WTC11 (cell line): ENCODE results near the gene ESAM. TPM values are rescaled to one million over a fixed set of nuclear protein-coding genes. Genes with fewer than 3 reads are reported as not detected.
A peak's percentile ranks its signal among the peaks of the same experiment; 100 is the strongest.

Source experiments
- ATAC-seq: fragments of 200-7000 bp; cut with Tn5 transposase; 2 replicates; pipeline ENCODE4 v1.10.0; 2021; ENCODE audit warnings: mild to moderate bottlenecking, moderate library complexity
- CTCF ChIA-PET: fragments of 300-600 bp; sonication (Branson Sonifier 250); formaldehyde crosslinking; loops from one replicate; lab custom pipeline; 2021; ENCODE audit warnings: antibody characterized with exemption; lab: Charles Lee
- POLR2A ChIA-PET: fragments of 350-600 bp; sonication (Branson Sonifier 250); formaldehyde crosslinking; loops from one replicate; lab custom pipeline; 2021; ENCODE audit warnings: antibody characterized with exemption; lab: Charles Lee
- DNase-seq: peaks from one replicate; pipeline ENCODE4 v3.0.0; 2021; ENCODE audit warnings: low spot score
- H3K27ac Mint-ChIP-seq: 2 replicates; pipeline ENCODE4 v1.8.0; 2021; ENCODE audit warnings: mixed read lengths
- H3K27me3 Mint-ChIP-seq: 2 replicates; pipeline ENCODE4 v1.8.0; 2021; ENCODE audit warnings: low read depth, mild to moderate bottlenecking, moderate library complexity, mixed read lengths
- H3K36me3 Mint-ChIP-seq: 2 replicates; pipeline ENCODE4 v1.8.0; 2021; ENCODE audit warnings: mixed read lengths
- H3K4me1 Mint-ChIP-seq: 2 replicates; pipeline ENCODE4 v1.8.0; 2022; ENCODE audit warnings: mixed read lengths
- H3K4me3 Mint-ChIP-seq: 2 replicates; pipeline ENCODE4 v1.8.0; 2021; ENCODE audit warnings: mild to moderate bottlenecking, moderate library complexity, mixed read lengths
- H3K9me3 Mint-ChIP-seq: 2 replicates; pipeline ENCODE4 v1.8.0; 2021; ENCODE audit warnings: mixed read lengths
- CREB1 ChIP-seq: sonication (generic); formaldehyde crosslinking; IDR thresholded peaks from 2 replicates; pipeline ENCODE4 v1.8.0; 2023; ENCODE audit warnings: mild to moderate bottlenecking, missing genetic modification reagents
- ESRRA ChIP-seq: sonication (generic); formaldehyde crosslinking; IDR thresholded peaks from 2 replicates; pipeline ENCODE4 v1.8.1; 2022; ENCODE audit warnings: mild to moderate bottlenecking, missing genetic modification reagents, borderline replicate concordance
- FOXJ3 ChIP-seq: sonication (generic); formaldehyde crosslinking; IDR thresholded peaks from 2 replicates; pipeline ENCODE4 v1.9.0; 2021; ENCODE audit warnings: missing genetic modification reagents, mild to moderate bottlenecking, borderline replicate concordance
- FOXP1 ChIP-seq: sonication (generic); formaldehyde crosslinking; IDR thresholded peaks from 2 replicates; pipeline ENCODE4 v1.8.0; 2022; ENCODE audit warnings: missing genetic modification reagents, mild to moderate bottlenecking, moderate library complexity, borderline replicate concordance
- GRHL2 ChIP-seq: fragments of 250-450 bp; sonication (Bioruptor Pico); IDR thresholded peaks from 2 replicates; pipeline ENCODE4 v1.8.0; 2022; ENCODE audit warnings: mild to moderate bottlenecking, moderate library complexity; ENCODE audit not compliant: insufficient replicate concordance, severe bottlenecking
- GTF2I ChIP-seq: fragments of 250-450 bp; sonication (Bioruptor Pico); conservative IDR thresholded peaks from 2 replicates; pipeline ENCODE4 v1.4.0; 2021; ENCODE audit warnings: mild to moderate bottlenecking
- HMGA2 ChIP-seq: fragments of 250-450 bp; sonication (Bioruptor Pico); IDR thresholded peaks from 2 replicates; pipeline ENCODE4 v1.4.0; 2021; ENCODE audit warnings: mild to moderate bottlenecking, moderate library complexity
- JUN ChIP-seq: sonication (generic); formaldehyde crosslinking; IDR thresholded peaks from 2 replicates; pipeline ENCODE4 v1.8.0; 2023; ENCODE audit warnings: mild to moderate bottlenecking, missing genetic modification reagents
- MXD4 ChIP-seq: fragments of 250-450 bp; sonication (Bioruptor Pico); IDR thresholded peaks from 2 replicates; pipeline ENCODE4 v1.8.0; 2021; ENCODE audit warnings: mild to moderate bottlenecking, moderate library complexity, borderline replicate concordance
- NR3C1 ChIP-seq: sonication (generic); formaldehyde crosslinking; conservative IDR thresholded peaks from 2 replicates; pipeline ENCODE4 v1.8.1; 2023; ENCODE audit warnings: low read depth, mild to moderate bottlenecking, missing genetic modification reagents
- RORB ChIP-seq: fragments of 250-450 bp; sonication (Bioruptor Pico); IDR thresholded peaks from 2 replicates; pipeline ENCODE4 v1.9.0; 2021; ENCODE audit warnings: mild to moderate bottlenecking
- ZNF138 ChIP-seq: sonication (generic); formaldehyde crosslinking; conservative IDR thresholded peaks from 2 replicates; pipeline ENCODE4 v1.8.1; 2022; ENCODE audit warnings: mild to moderate bottlenecking, moderate library complexity, missing genetic modification reagents
- ZNF317 ChIP-seq: sonication (generic); formaldehyde crosslinking; IDR thresholded peaks from 2 replicates; pipeline ENCODE4 v1.8.1; 2023; ENCODE audit warnings: low read depth, mild to moderate bottlenecking, moderate library complexity, missing genetic modification reagents, borderline replicate concordance
- ZNF671 ChIP-seq: fragments of 250-450 bp; sonication (Bioruptor Pico); IDR thresholded peaks from 2 replicates; pipeline ENCODE4 v1.8.0; 2021; ENCODE audit warnings: mild to moderate bottlenecking
- total RNA-seq: library from RNA; stranded (reverse); gene quantifications from 3 replicates; pipeline ENCODE4 v1.2.3, GENCODE V29; 2021
- TF ChIP-seq, protein P1 (sequence below): fragments of 250-450 bp; sonication (Bioruptor Pico); IDR thresholded peaks from 2 replicates; pipeline ENCODE4 v1.9.0; 2021; ENCODE audit warnings: mild to moderate bottlenecking, borderline replicate concordance
- TF ChIP-seq, protein P2 (sequence below): sonication (generic); formaldehyde crosslinking; IDR thresholded peaks from 2 replicates; pipeline ENCODE4 v1.8.1; 2022; ENCODE audit warnings: mild to moderate bottlenecking, missing genetic modification reagents, moderate library complexity, borderline replicate concordance
- TF ChIP-seq, protein P3 (sequence below): sonication (generic); formaldehyde crosslinking; IDR thresholded peaks from 2 replicates; pipeline ENCODE4 v1.8.0; 2023; ENCODE audit warnings: missing genetic modification reagents, mild to moderate bottlenecking, borderline replicate concordance
- TF ChIP-seq, protein P4 (sequence below): sonication (generic); formaldehyde crosslinking; IDR thresholded peaks from 2 replicates; pipeline ENCODE4 v1.8.1; 2023; ENCODE audit warnings: mild to moderate bottlenecking, moderate library complexity, missing genetic modification reagents
- TF ChIP-seq, protein P5 (sequence below): sonication (generic); formaldehyde crosslinking; IDR thresholded peaks from 2 replicates; pipeline ENCODE4 v1.8.1; 2022; ENCODE audit warnings: low read depth, mild to moderate bottlenecking, moderate library complexity, missing genetic modification reagents, borderline replicate concordance
- TF ChIP-seq, protein P6 (sequence below): sonication (generic); formaldehyde crosslinking; IDR thresholded peaks from 2 replicates; pipeline ENCODE4 v1.8.1; 2022; ENCODE audit warnings: missing genetic modification reagents, borderline replicate concordance

The ESAM gene
- total RNA-seq, 1 experiment from 2014 or later = 0.48 TPM

DNA sequence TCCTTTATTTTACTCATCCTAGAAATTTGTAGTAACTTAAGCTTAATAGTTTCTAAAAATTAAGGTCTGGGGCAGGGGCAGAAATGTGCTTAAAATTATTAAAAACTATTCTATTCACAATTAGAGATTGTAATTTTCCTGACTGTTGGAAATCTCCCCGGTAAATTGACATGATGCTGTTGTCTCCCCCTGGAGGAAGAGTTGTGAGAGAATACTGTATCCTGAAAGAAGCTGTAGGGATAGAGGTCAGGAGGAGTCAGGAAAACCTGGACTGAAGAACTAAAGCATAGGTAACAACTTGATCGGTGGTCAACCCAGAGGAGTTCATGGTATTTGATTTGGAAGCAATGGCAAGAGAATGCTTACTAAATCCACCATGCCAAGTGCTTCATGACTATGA is 16.2 kb upstream of the ESAM start (continued):
- TF ChIP-seq, protein P1, sequence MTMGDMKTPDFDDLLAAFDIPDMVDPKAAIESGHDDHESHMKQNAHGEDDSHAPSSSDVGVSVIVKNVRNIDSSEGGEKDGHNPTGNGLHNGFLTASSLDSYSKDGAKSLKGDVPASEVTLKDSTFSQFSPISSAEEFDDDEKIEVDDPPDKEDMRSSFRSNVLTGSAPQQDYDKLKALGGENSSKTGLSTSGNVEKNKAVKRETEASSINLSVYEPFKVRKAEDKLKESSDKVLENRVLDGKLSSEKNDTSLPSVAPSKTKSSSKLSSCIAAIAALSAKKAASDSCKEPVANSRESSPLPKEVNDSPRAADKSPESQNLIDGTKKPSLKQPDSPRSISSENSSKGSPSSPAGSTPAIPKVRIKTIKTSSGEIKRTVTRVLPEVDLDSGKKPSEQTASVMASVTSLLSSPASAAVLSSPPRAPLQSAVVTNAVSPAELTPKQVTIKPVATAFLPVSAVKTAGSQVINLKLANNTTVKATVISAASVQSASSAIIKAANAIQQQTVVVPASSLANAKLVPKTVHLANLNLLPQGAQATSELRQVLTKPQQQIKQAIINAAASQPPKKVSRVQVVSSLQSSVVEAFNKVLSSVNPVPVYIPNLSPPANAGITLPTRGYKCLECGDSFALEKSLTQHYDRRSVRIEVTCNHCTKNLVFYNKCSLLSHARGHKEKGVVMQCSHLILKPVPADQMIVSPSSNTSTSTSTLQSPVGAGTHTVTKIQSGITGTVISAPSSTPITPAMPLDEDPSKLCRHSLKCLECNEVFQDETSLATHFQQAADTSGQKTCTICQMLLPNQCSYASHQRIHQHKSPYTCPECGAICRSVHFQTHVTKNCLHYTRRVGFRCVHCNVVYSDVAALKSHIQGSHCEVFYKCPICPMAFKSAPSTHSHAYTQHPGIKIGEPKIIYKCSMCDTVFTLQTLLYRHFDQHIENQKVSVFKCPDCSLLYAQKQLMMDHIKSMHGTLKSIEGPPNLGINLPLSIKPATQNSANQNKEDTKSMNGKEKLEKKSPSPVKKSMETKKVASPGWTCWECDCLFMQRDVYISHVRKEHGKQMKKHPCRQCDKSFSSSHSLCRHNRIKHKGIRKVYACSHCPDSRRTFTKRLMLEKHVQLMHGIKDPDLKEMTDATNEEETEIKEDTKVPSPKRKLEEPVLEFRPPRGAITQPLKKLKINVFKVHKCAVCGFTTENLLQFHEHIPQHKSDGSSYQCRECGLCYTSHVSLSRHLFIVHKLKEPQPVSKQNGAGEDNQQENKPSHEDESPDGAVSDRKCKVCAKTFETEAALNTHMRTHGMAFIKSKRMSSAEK (CRISPR knock-in tag) = no peak
- TF ChIP-seq FOXJ3 (no peak), FOXP1 (CRISPR knock-in tag) (no peak), CREB1 (CRISPR knock-in tag) (no peak), RORB (no peak)
- TF ChIP-seq, protein P2, sequence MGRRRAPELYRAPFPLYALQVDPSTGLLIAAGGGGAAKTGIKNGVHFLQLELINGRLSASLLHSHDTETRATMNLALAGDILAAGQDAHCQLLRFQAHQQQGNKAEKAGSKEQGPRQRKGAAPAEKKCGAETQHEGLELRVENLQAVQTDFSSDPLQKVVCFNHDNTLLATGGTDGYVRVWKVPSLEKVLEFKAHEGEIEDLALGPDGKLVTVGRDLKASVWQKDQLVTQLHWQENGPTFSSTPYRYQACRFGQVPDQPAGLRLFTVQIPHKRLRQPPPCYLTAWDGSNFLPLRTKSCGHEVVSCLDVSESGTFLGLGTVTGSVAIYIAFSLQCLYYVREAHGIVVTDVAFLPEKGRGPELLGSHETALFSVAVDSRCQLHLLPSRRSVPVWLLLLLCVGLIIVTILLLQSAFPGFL (CRISPR knock-in tag) = no peak
- TF ChIP-seq, protein P3, sequence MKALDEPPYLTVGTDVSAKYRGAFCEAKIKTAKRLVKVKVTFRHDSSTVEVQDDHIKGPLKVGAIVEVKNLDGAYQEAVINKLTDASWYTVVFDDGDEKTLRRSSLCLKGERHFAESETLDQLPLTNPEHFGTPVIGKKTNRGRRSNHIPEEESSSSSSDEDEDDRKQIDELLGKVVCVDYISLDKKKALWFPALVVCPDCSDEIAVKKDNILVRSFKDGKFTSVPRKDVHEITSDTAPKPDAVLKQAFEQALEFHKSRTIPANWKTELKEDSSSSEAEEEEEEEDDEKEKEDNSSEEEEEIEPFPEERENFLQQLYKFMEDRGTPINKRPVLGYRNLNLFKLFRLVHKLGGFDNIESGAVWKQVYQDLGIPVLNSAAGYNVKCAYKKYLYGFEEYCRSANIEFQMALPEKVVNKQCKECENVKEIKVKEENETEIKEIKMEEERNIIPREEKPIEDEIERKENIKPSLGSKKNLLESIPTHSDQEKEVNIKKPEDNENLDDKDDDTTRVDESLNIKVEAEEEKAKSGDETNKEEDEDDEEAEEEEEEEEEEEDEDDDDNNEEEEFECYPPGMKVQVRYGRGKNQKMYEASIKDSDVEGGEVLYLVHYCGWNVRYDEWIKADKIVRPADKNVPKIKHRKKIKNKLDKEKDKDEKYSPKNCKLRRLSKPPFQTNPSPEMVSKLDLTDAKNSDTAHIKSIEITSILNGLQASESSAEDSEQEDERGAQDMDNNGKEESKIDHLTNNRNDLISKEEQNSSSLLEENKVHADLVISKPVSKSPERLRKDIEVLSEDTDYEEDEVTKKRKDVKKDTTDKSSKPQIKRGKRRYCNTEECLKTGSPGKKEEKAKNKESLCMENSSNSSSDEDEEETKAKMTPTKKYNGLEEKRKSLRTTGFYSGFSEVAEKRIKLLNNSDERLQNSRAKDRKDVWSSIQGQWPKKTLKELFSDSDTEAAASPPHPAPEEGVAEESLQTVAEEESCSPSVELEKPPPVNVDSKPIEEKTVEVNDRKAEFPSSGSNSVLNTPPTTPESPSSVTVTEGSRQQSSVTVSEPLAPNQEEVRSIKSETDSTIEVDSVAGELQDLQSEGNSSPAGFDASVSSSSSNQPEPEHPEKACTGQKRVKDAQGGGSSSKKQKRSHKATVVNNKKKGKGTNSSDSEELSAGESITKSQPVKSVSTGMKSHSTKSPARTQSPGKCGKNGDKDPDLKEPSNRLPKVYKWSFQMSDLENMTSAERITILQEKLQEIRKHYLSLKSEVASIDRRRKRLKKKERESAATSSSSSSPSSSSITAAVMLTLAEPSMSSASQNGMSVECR (CRISPR knock-in tag) = no peak
- TF ChIP-seq, protein P4, sequence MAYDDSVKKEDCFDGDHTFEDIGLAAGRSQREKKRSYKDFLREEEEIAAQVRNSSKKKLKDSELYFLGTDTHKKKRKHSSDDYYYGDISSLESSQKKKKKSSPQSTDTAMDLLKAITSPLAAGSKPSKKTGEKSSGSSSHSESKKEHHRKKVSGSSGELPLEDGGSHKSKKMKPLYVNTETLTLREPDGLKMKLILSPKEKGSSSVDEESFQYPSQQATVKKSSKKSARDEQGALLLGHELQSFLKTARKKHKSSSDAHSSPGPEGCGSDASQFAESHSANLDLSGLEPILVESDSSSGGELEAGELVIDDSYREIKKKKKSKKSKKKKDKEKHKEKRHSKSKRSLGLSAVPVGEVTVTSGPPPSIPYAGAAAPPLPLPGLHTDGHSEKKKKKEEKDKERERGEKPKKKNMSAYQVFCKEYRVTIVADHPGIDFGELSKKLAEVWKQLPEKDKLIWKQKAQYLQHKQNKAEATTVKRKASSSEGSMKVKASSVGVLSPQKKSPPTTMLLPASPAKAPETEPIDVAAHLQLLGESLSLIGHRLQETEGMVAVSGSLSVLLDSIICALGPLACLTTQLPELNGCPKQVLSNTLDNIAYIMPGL (CRISPR knock-in tag) = no peak

DNA sequence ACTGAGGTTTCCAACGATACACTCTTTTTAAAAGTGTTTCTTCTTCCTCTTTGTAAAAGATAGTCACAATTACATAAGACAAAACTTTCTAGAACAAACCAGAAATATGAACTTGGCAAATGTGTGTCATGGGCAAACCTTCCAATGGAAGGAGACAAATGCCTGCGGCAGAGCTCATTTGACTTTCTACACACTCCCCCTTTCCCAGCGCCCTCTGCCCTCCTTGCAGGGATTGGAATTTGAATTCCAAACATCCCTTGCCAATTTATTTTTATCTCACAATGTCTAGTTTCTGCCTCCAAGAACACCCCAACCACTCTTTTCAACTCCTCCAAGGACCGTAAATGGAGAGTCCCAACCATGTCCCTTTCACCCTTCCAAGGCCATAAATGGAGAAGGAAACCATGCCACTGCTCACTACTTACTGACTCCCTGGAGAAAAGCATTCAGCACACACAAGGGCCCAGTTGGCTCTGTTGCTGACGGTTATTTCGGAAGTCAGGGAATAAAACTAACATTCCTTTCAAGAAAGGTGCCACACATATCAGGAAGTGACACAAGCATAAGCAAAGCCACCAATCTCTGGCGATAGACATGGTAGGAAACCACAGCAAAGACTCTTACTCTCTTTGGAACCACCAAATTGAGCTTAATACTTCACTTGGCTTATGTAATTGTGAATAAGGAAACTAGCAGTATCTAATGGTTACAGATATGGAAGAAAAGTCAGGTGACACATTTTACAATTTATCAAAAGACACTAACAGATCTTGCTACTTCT is 15.0 kb upstream of the ESAM start:
- POLR2A ChIA-PET = no interaction called here
- H3K36me3 Mint-ChIP-seq = peaks cover 12% of the 10 kb centered on the region
- peak overlapping the region; percentile 38; the same call in 1 of the 2 replicates for H3K27ac Mint-ChIP-seq
- no peaks in the 10 kb centered on the region for H3K27me3 Mint-ChIP-seq
- DNase-seq (no peak), ATAC-seq (no peak)
- H3K4me3 Mint-ChIP-seq = no peak overlapping the region
- no peaks in the 10 kb centered on the region for H3K9me3 Mint-ChIP-seq
- H3K4me1 Mint-ChIP-seq = no peaks in the 10 kb centered on the region
- CTCF ChIA-PET = interaction anchor here (1.7 to 3.2 kb wide), 2 partner anchors 14 to 17 kb away, joined by 6 to 28 read pairs; no protein-coding TSS in a partner anchor
- TF ChIP-seq, protein P5, sequence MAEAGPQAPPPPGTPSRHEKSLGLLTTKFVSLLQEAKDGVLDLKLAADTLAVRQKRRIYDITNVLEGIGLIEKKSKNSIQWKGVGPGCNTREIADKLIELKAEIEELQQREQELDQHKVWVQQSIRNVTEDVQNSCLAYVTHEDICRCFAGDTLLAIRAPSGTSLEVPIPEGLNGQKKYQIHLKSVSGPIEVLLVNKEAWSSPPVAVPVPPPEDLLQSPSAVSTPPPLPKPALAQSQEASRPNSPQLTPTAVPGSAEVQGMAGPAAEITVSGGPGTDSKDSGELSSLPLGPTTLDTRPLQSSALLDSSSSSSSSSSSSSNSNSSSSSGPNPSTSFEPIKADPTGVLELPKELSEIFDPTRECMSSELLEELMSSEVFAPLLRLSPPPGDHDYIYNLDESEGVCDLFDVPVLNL = no peak
- no peak for TF ChIP-seq MXD4 (CRISPR knock-in tag)
- TF ChIP-seq ZNF671 = no peak
- TF ChIP-seq HMGA2 (CRISPR knock-in tag) = no peak
- no peak for TF ChIP-seq NR3C1 (CRISPR knock-in tag)
- TF ChIP-seq ZNF138 (CRISPR knock-in tag) = no peak
- no peak for TF ChIP-seq ZNF317 (CRISPR knock-in tag)
- TF ChIP-seq JUN (CRISPR knock-in tag) = no peak
- TF ChIP-seq GTF2I = no peak
- no peak for TF ChIP-seq ESRRA (CRISPR knock-in tag)
- TF ChIP-seq GRHL2 = no peak
- TF ChIP-seq, protein P6, sequence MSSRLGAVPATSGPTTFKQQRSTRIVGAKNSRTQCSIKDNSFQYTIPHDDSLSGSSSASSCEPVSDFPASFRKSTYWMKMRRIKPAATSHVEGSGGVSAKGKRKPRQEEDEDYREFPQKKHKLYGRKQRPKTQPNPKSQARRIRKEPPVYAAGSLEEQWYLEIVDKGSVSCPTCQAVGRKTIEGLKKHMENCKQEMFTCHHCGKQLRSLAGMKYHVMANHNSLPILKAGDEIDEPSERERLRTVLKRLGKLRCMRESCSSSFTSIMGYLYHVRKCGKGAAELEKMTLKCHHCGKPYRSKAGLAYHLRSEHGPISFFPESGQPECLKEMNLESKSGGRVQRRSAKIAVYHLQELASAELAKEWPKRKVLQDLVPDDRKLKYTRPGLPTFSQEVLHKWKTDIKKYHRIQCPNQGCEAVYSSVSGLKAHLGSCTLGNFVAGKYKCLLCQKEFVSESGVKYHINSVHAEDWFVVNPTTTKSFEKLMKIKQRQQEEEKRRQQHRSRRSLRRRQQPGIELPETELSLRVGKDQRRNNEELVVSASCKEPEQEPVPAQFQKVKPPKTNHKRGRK (CRISPR knock-in tag) = no peak
